ENCODE data around the gene PAIP2.

The PAIP2 gene

DNA sequence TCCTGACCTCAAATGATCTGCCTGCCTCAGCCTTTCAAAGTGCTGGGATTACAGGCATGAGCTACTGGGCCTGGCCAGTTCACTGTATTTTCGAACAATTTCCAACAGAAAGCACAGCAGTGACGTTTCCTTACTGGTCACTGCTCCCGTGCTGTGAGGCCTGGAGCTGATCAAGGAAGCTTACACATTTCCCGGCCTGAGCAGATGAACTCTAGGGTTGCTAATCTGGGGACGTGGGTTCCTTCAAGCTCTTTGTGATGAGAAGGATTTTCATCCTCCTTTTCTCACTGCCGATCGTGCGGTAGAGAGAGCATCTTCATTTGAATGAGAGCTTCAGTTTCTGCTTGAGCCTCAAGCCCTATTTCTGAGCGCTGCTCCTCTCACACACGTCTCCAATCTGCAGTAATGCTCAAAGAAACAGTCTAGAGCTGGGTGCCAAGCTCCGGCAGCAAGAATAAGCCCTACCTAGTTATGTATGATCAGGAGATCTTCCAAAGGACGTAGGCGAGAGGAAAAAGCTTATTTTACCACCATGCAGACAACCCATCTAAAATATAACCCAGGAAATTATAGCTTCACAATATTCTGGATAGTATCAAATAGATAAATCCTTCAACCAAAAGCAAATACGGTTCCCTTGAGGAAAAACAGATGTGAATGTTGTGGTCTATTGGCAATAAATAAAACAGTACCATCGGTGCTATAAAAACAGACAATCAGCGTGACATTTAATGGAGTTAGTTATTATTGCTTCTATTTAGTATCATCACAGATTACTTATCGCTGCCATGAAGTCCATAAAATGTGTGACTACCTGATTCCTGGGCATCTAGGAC, 69.6 kb downstream of the PAIP2 start:
- DNase-seq (ENCODE audit: low read depth) = no peak

DNA sequence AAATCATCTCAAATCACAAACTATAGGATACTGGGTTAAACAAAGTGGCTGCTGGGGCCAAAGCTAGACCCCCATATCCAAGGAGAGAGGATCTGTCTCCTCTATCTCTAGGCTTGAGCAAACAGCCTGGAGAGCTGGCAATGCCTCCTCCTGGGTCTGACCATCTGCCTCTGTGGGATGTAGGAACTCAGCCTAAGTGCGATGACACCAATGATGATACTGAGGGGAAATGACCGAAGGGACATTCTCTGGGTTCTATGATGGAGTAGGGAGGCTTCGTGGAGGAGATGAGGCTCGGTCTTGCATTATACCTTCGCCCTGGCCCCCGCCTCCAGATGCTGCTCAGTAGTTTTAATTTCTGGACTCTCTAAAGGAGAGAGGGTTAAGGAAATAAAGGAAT, 71.5 kb downstream of the PAIP2 start:
- no peak for DNase-seq (ENCODE audit: low read depth)

DNA sequence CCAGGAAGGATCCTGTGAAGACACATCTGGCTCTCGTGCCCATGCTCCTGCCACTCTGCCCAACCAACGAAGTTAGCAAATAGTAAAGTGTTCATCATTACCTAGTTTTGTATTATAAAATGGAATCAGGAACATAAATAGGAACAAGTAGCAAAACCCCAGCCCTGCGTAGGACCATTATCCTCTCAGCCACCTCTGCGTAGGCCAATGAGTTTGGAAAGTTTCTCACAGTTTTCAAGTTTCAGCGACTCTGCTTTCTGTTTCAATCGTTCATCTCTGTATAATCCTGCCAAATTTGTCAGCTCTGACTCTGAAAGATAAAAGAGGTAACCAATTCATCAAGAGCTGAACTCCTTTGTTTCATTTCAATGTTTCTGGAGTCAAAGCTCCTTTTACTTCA, 72.3 kb downstream of the PAIP2 start:
- DNase-seq (ENCODE audit: low read depth) = no peak

DNA sequence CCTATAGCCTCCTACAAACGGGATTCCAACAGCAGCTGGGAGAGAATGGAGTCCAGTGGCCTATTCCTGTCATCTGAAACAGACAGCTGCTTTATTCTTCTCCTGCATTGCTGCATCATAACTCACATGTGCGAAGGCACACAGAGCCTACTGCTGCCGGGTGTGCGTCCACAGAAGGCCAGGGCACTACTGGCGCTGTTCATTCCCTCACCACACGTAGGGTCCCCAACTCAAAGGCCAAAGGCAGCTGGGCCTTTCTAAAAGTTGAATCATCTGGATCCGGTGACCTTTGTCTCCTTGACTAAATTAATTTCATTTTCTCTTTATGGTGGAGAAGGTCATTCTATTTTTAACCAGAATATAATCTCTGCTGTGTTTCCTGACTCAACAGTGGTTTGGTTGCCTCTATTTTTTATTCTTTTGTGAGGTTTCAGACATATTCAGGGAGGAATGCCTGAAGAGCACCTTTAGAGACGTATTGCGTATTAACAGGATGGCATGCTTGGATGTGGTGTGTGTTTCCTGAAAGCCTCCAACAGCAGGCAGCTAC, 73.0 kb downstream of the PAIP2 start:
- no peak for DNase-seq (ENCODE audit: low read depth)

DNA sequence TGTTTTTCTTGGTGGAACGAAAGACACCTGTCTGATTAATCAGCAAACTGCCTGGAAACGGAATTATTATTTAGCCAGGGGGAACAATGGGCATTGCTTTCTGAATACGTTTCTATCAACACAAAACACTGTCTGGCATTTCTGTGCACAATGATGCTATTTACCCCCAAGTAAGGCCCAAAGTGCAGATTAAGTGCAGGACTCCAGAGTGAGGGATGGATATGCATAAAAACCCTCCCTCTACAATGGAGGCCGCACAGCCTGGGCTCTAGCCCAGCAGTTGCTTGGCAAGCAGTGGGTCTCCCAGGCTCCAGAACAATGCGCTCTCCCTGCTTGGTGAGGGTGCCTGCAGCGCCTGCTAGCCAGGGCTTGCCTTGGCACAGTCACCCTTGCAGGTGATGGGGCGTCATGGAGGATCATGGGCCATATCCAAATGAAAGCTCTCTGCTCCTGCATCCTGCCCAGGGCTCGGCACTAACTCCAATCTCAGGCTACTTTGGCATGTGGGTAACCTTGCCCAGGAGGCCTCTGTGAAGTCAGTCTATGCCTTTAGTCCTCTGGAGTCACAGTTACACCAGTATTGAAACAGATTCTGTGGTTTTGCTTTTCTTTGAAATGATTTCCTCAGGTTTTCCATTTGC, 73.7 kb downstream of the PAIP2 start:
- DNase-seq (ENCODE audit: low read depth) = no peak

DNA sequence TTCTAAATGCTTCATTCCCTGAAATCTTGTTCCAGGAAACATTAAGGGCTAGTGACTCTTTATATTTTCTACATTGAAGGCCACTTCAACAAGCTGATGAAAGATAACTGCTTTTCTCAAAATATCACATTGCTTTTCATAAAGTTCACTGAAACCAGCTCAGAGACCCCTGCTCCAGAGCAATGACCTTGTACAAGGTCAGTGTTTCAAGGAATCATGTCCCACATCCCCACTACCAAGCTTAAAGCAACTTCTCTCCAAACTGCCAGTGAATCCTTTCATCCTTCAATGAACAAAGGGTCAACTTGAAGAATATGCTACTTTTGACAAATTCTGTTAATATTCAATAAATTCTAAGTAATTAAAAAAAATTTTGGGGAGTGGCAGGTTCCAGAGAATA, 74.2 kb downstream of the PAIP2 start:
- no peak for DNase-seq (ENCODE audit: low read depth)

DNA sequence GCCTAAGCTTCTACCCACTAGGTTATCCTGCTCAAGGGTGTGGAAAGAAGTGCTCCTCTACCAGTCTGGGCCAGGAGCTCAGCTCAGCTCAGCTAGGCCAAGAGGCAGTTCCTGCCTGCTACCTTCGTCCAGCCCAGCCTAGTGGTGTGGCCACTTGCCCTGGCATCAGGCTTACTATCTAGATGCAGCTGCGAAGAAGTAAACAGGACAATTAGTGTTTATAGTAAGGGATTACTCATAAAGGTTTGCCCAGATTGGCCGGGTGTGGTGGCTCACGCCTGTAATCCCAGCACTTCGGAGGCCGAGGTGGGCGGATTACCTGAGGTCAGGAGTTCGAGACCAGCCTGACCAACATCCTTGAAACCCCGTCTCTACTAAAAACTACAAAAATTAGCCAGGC, 75.0 kb downstream of the PAIP2 start:
- DNase-seq (ENCODE audit: low read depth) = no peak

DNA sequence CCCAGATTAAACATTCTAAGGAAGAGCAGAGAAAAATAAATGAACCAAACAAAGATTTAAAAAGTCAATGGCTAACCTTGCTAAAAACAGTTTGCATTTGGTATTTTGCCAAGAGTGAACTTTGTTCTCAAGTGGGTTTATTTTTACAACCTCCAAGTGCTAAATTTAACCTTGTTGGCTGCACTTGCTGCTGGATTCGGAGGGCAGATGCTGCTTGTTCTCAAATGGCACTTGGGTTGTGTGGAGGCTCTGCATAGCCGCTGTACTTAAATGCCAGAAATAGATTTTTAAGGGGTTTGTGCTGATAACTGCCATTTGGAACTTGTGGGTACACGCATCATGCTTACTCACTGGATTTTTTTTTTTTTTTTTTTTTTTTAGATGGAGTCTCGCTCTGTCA, 75.6 kb downstream of the PAIP2 start:
- no peak for DNase-seq (ENCODE audit: low read depth)

DNA sequence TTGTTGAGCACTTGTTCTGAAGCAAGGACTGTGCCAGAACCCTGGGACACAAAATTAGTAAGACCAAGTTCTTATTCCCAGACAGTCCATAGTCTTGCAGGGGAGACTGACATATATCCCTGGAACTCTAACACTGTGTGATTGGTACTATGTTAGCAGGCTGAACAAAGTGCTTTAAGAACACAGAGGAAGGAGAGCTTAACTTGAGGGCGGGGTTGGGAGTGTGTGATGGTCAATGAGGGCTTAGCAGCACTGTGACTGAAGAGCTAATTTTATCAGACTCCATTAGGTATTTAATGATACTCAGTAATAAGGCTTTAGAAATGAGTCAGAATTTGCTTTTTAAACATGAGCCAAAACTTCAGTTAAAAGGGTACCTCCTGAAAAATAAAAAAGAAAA, 77.1 kb downstream of the PAIP2 start:
- no peak for DNase-seq (ENCODE audit: low read depth)
